KMS-11 (cell line): ENCODE data around the gene ISOC1.

Experiments
- H2AFZ ChIP-seq: fragments of 200-600 bp; sonication (generic); 2 replicates; pipeline ENCODE4 v1.6.1; 2016; ENCODE audit warnings: antibody characterized with exemption, mixed run types, low read depth
- H3K27ac ChIP-seq: fragments of 200-600 bp; sonication (generic); 2 replicates; pipeline ENCODE4 v1.6.1; 2016; ENCODE audit warnings: mild to moderate bottlenecking, mixed run types
- H3K27me3 ChIP-seq: fragments of 200-600 bp; sonication (generic); 2 replicates; pipeline ENCODE4 v1.6.1; 2017; ENCODE audit warnings: mild to moderate bottlenecking, low read depth, mixed run types, moderate library complexity; ENCODE audit not compliant: insufficient read depth
- H3K36me3 ChIP-seq: fragments of 200-600 bp; sonication (generic); 2 replicates; pipeline ENCODE4 v1.6.1; 2017; ENCODE audit warnings: mild to moderate bottlenecking, mixed run types; ENCODE audit not compliant: insufficient read depth
- H3K4me1 ChIP-seq: fragments of 200-600 bp; sonication (generic); 2 replicates; pipeline ENCODE4 v1.6.1; 2016; ENCODE audit warnings: mild to moderate bottlenecking, low read depth, mixed run types; ENCODE audit not compliant: poor library complexity, severe bottlenecking
- H3K4me2 ChIP-seq: fragments of 200-600 bp; sonication (generic); 2 replicates; pipeline ENCODE4 v1.7.0; 2016; ENCODE audit warnings: mild to moderate bottlenecking, mixed run types
- H3K4me3 ChIP-seq: fragments of 200-600 bp; sonication (generic); IDR thresholded peaks from 2 replicates; pipeline ENCODE4 v1.6.1; 2017; ENCODE audit warnings: low read depth, low read length, mixed read lengths; ENCODE audit not compliant: insufficient read depth
- H3K79me2 ChIP-seq: fragments of 200-600 bp; sonication (generic); 2 replicates; pipeline ENCODE4 v1.6.1; 2016; ENCODE audit warnings: low read depth, mixed run types; ENCODE audit not compliant: insufficient read depth
- H3K9ac ChIP-seq: fragments of 200-600 bp; sonication (generic); 2 replicates; pipeline ENCODE4 v1.6.1; 2016; ENCODE audit warnings: mild to moderate bottlenecking, mixed run types
- H4K20me1 ChIP-seq: fragments of 200-600 bp; sonication (generic); 2 replicates; pipeline ENCODE4 v1.6.1; 2016; ENCODE audit warnings: mild to moderate bottlenecking, mixed run types; ENCODE audit not compliant: insufficient read depth
- CTCF ChIP-seq: fragments of 200-600 bp; sonication (generic); conservative IDR thresholded peaks from 2 replicates; pipeline ENCODE4 v1.6.1; 2017; ENCODE audit warnings: low read depth, mild to moderate bottlenecking, antibody characterized with exemption, low read length, moderate library complexity, mixed read lengths

The ISOC1 gene

GRCh38 chr5:129113867-129114266 lies 19.3 kb downstream of the ISOC1 start:
- Histone ChIP-seq H3K4me2 (no peak overlapping the region), H3K9ac (no peak overlapping the region), H2AFZ (no peak overlapping the region), H3K27me3 (no peaks in the 10 kb centered on the region), H3K36me3 (no peaks in the 10 kb centered on the region), H3K27ac (no peak overlapping the region), H3K4me3 (no peak overlapping the region), H4K20me1 (no peaks in the 10 kb centered on the region), H3K4me1 (peaks cover 5% of the 10 kb centered on the region), H3K79me2 (no peaks in the 10 kb centered on the region)
- TF ChIP-seq CTCF: no peak; the same call in 1 of the 2 replicates

- no peak overlapping the region for H3K9ac ChIP-seq
- H3K27me3 ChIP-seq: no peaks in the 10 kb centered on the region
- H3K4me2 ChIP-seq: no peak overlapping the region
- H2AFZ ChIP-seq: no peak overlapping the region
- no peak for TF ChIP-seq CTCF
- H3K79me2 ChIP-seq: no peaks in the 10 kb centered on the region
- H4K20me1 ChIP-seq: no peaks in the 10 kb centered on the region
- H3K4me1 ChIP-seq: peaks cover 5% of the 10 kb centered on the region
- H3K27ac ChIP-seq: no peak overlapping the region
- H3K4me3 ChIP-seq: no peak overlapping the region
- H3K36me3 ChIP-seq: no peaks in the 10 kb centered on the region
These were observed 20.1 kb downstream of the ISOC1 start for GRCh38 chr5:129114539-129115193.

GRCh38 chr5:129115680-129116079 lies 21.1 kb downstream of the ISOC1 start:
- no peak for TF ChIP-seq CTCF
- no peaks in the 10 kb centered on the region for H4K20me1 ChIP-seq
- no peak overlapping the region for H3K9ac ChIP-seq
- H3K79me2 ChIP-seq: no peaks in the 10 kb centered on the region
- H3K27me3 ChIP-seq: no peaks in the 10 kb centered on the region
- H3K36me3 ChIP-seq: no peaks in the 10 kb centered on the region
- no peak overlapping the region for H2AFZ ChIP-seq
- peaks cover 5% of the 10 kb centered on the region for H3K4me1 ChIP-seq
- H3K4me3 ChIP-seq: no peak overlapping the region
- H3K27ac ChIP-seq: no peak overlapping the region
- H3K4me2 ChIP-seq: no peak overlapping the region

DNA sequence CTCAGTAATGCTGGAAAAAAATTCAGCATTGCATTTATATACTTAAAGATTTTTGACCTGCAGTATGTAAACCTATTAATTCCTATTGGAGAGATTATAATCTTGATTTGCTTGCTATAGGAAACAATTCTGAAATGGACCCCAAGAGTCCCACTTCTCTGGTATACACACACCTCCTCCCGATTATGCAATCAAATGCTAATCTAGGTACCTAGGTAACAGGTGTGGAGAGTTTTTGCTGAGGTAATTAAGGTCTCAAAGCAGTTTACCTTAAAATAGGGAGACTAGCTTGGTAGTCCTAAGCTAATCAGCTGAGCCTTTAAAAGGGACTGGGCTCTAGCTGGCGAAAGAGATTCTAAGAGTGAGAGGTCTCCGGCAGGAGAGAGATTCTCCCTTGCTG lies 22.2 kb downstream of the ISOC1 start:
- H2AFZ ChIP-seq: no peak overlapping the region
- no peaks in the 10 kb centered on the region for H3K79me2 ChIP-seq
- no peak overlapping the region for H3K4me2 ChIP-seq
- no peak for TF ChIP-seq CTCF
- H3K4me3 ChIP-seq: no peak overlapping the region
- no peaks in the 10 kb centered on the region for H3K27me3 ChIP-seq
- H3K36me3 ChIP-seq: no peaks in the 10 kb centered on the region
- H3K4me1 ChIP-seq: peaks cover 5% of the 10 kb centered on the region
- H3K9ac ChIP-seq: no peak overlapping the region
- no peaks in the 10 kb centered on the region for H4K20me1 ChIP-seq
- H3K27ac ChIP-seq: no peak overlapping the region
